Natural killer cell (primary cell): ENCODE measurements around the gene GRAMD2B. TPM values are rescaled to one million over a fixed set of nuclear protein-coding genes. Genes with fewer than 3 reads are reported as not detected.
A peak's percentile ranks its signal among the peaks of the same experiment; 100 is the strongest.

Source experiments
- ATAC-seq, 3 donors: fragments of 150-1000 bp in 2 of 3; fragments of 200-7000 bp in 1 of 3; cut with Tn5 transposase; 1 replicate in 1 of 3; 2 replicates in 2 of 3; pipeline ENCODE4 v1.10.0; 2021; ENCODE audit warnings: mild to moderate bottlenecking in 2 of 3, moderate library complexity in 2 of 3
- DNase-seq, 2 donors: peaks; one replicate each; pipeline versions ENCODE4 v3.0.0 to v3.0.0-alpha.2; 2013 to 2021; ENCODE audit warnings: mixed read lengths in 1 of 2
- H3K27ac ChIP-seq: one replicate; pipeline ENCODE4 v1.5.1; 2013; ENCODE audit warnings: mild to moderate bottlenecking, low read length
- H3K27me3 ChIP-seq: one replicate; pipeline ENCODE4 v1.6.1; 2013; ENCODE audit warnings: low read length; ENCODE audit not compliant: control insufficient read depth, insufficient read depth
- H3K36me3 ChIP-seq: one replicate; pipeline ENCODE4 v1.6.1; 2013; ENCODE audit warnings: low read length; ENCODE audit not compliant: control insufficient read depth, insufficient read depth
- H3K4me1 ChIP-seq: one replicate; pipeline ENCODE4 v1.6.1; 2013; ENCODE audit warnings: low read length; ENCODE audit not compliant: control insufficient read depth, insufficient read depth
- H3K4me3 ChIP-seq: one replicate; pipeline ENCODE4 v1.5.1; 2013; ENCODE audit warnings: low read length
- H3K9me3 ChIP-seq: one replicate; pipeline ENCODE4 v1.6.1; 2013; ENCODE audit warnings: low read length; ENCODE audit not compliant: control insufficient read depth, insufficient read depth
- H3K27ac Mint-ChIP-seq, 2 donors: one replicate each; pipeline ENCODE4 v1.8.0; 2022; ENCODE audit warnings: mild to moderate bottlenecking in 2 of 2, mixed read lengths in 2 of 2, moderate library complexity in 1 of 2
- H3K27me3 Mint-ChIP-seq, 2 donors: one replicate each; pipeline ENCODE4 v1.8.0; 2022; ENCODE audit warnings: low read depth in 2 of 2, mixed read lengths in 2 of 2
- H3K36me3 Mint-ChIP-seq: one replicate; pipeline ENCODE4 v1.8.0; 2022; ENCODE audit warnings: mixed read lengths
- H3K4me1 Mint-ChIP-seq, 2 donors: one replicate each; pipeline ENCODE4 v1.8.0; 2022; ENCODE audit warnings: mixed read lengths in 2 of 2
- H3K4me3 Mint-ChIP-seq: one replicate; pipeline ENCODE4 v1.8.0; 2022; ENCODE audit warnings: mild to moderate bottlenecking, moderate library complexity, mixed read lengths
- H3K9me3 Mint-ChIP-seq, 2 donors: one replicate each; pipeline ENCODE4 v1.8.0; 2022; ENCODE audit warnings: mixed read lengths in 2 of 2
- WGBS: methylation state at CpG from one replicate; pipeline ENCODE4 v1.1.7; 2013; ENCODE audit warnings: missing lambda C conversion rate; ENCODE audit not compliant: insufficient coverage; 5-methylcytosine and 5-hydroxymethylcytosine counted together
- intact Hi-C: fragments of 100-400 bp; cut with micrococcal nuclease; formaldehyde crosslinking; loops from one replicate; pipeline ENCODE4 v1.14.2; 2022
- total RNA-seq, 4 donors: library from RNA; stranded (reverse); fragments of 120-200 nt in 1 of 4; gene quantifications; one replicate each; pipeline versions ENCODE4 v1.2.3 to v1.2.4, GENCODE V29; 2013 to 2022
- TF ChIP-seq, protein P1 (sequence below): fragments of 200-600 bp; IDR thresholded peaks from one replicate; pipeline ENCODE4 v1.8.0; 2022; ENCODE audit warnings: antibody characterized with exemption

Gene GRAMD2B
- 10 to 100 TPM in 1 of 3 donors, 1 to 10 TPM in 2; 9.2 to 15.4 (median 10.0) TPM for total RNA-seq
- 6.2 TPM for total RNA-seq (2013)

DNA sequence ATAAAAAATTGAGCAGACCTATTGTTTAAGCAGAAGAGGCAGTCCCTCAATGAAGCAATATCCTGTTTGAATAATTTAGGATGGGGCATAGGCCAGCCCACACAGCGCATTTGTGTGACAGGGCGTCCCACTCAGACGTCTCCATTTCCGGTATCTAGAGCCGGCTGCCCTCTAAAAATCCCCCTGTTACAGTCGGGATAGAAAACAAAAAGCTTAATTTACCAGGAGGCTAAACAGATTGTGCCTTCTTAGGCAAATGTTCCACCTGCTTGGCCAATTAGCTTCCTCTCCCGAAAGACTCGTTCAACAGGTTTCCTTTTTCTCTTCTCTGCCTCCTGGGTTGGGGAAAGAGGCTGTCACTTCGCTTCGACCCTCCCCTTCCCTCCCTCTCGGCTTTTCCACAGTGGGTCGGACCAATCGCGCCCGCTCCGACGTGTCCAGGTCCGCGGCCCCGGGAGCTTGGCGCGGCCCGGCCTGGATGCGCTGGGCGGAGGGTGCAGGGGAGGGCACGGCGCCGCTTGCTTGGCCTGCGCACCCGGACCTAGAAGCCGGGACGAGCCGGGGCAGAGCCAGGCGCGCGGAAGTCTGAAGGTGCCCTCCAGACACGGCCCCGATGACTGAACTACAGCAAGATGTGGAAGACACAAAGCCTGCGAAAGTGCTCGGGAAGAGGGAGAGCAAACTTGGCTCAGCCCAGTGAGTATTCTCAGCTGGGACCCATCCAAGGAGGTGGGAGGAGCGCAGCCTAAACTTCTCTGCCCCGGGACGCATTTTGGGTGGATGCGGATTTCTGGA, at the start of gene GRAMD2B:
Gene GRAMD2B (plus strand): TSS at position 416 of the 795 bp plus-strand sequence. CDS start 198 bp downstream, at position 614.
- Mint-ChIP-seq H3K4me1 (peaks cover 19 to 25% of the 10 kb centered on the region in 2 donors), H3K27me3 (no peaks in the 10 kb centered on the region), H3K27ac (peak within 1 kb of the TSS; percentile 88 to 93), H3K4me3 (peak within 1 kb of the TSS; percentile 89), H3K9me3 (no peaks in the 10 kb centered on the region), H3K36me3 (no peaks in the 10 kb centered on the region)
- Histone ChIP-seq H3K9me3 (no peaks in the 10 kb centered on the region), H3K36me3 (no peaks in the 10 kb centered on the region), H3K4me1 (peaks cover 7% of the 10 kb centered on the region), H3K27me3 (no peaks in the 10 kb centered on the region), H3K4me3 (peak within 1 kb of the TSS; percentile 70), H3K27ac (peak within 1 kb of the TSS; percentile 85)
- intact Hi-C loops: loop anchor here (1.0 kb wide), 1 partner anchor 27 kb away; no protein-coding TSS in a partner anchor
- TF ChIP-seq, protein P1, sequence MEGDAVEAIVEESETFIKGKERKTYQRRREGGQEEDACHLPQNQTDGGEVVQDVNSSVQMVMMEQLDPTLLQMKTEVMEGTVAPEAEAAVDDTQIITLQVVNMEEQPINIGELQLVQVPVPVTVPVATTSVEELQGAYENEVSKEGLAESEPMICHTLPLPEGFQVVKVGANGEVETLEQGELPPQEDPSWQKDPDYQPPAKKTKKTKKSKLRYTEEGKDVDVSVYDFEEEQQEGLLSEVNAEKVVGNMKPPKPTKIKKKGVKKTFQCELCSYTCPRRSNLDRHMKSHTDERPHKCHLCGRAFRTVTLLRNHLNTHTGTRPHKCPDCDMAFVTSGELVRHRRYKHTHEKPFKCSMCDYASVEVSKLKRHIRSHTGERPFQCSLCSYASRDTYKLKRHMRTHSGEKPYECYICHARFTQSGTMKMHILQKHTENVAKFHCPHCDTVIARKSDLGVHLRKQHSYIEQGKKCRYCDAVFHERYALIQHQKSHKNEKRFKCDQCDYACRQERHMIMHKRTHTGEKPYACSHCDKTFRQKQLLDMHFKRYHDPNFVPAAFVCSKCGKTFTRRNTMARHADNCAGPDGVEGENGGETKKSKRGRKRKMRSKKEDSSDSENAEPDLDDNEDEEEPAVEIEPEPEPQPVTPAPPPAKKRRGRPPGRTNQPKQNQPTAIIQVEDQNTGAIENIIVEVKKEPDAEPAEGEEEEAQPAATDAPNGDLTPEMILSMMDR: no peak
- DNase-seq (peak; percentile 61 to 87), ATAC-seq (peak; percentile 91 to 96 (median 92))
- WGBS: 1% methylated on average over 44 of the region's 44 CpGs

GRCh38 chr5:126374109-126374416, 49.1 kb upstream of the GRAMD2B start:
- Histone ChIP-seq H3K4me1 (peaks cover 6% of the 10 kb centered on the region), H3K4me3 (no peak overlapping the region), H3K36me3 (no peaks in the 10 kb centered on the region), H3K27me3 (no peaks in the 10 kb centered on the region), H3K27ac (no peak overlapping the region), H3K9me3 (no peaks in the 10 kb centered on the region)
- intact Hi-C loops: no loop called here
- ATAC-seq (no peak), DNase-seq (no peak)
- no peaks in the 10 kb centered on the region for H3K27me3 Mint-ChIP-seq
- no peaks in the 10 kb centered on the region for H3K36me3 Mint-ChIP-seq
- H3K4me1 Mint-ChIP-seq: peaks cover 9 to 14% of the 10 kb centered on the region in 2 donors
- H3K9me3 Mint-ChIP-seq: no peaks in the 10 kb centered on the region
- TF ChIP-seq, protein P1: no peak
- peak overlapping the region; percentile 20 to 73 for H3K27ac Mint-ChIP-seq
- no peak overlapping the region for H3K4me3 Mint-ChIP-seq
- WGBS: 58% methylated on average over 1 of the region's 1 CpG

DNA sequence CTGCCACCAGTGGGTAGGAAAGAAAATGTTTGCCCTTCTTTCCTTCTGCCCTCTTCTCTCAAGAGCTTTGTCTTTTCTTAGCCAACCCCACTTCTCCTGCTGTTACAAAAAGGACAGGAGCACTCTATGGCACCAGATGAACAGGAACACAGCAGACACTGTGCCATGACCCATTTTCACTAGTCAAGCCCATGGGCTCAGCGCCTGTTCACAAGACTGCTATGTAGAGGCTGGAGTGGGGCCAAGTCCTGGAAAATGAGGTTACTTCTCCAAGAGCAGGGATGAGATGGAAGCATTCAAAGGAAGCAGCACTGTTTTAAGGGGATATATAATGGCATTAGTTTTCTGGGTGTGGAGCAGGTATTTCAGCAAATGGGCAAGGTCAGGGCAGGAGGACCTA, 46.8 kb upstream of the GRAMD2B start:
- Histone ChIP-seq H3K9me3 (no peaks in the 10 kb centered on the region), H3K4me3 (no peak overlapping the region), H3K36me3 (no peaks in the 10 kb centered on the region), H3K4me1 (peaks cover 6% of the 10 kb centered on the region), H3K27ac (no peak overlapping the region), H3K27me3 (no peaks in the 10 kb centered on the region)
- DNase-seq (no peak), ATAC-seq (no peak)
- Mint-ChIP-seq H3K4me1 (peaks cover 9 to 14% of the 10 kb centered on the region in 2 donors), H3K9me3 (no peaks in the 10 kb centered on the region), H3K27me3 (no peaks in the 10 kb centered on the region), H3K4me3 (no peak overlapping the region), H3K27ac (no peak overlapping the region), H3K36me3 (no peaks in the 10 kb centered on the region)
- 100% methylated on average over 1 of the region's 1 CpG for WGBS
- intact Hi-C loops: no loop called here
- TF ChIP-seq, protein P1: no peak
